Stimulated activated CD4-positive, alpha-beta T cell treated with anti-CD3 and anti-CD28 coated beads, Interleukin-1b, Interleukin-23, amount 100 ng/mL, for 48 hours (primary cell): ENCODE measurements around the gene STUM.
"Not testable (repeated sequence)": the region's sequence is repeated elsewhere in the genome, so short reads cannot be mapped to it uniquely, and the experiment has no call there.

ENCODE experiments used
- DNase-seq: peaks from one replicate; pipeline ENCODE4 v3.0.0-alpha.2; 2020

STUM gene

DNA sequence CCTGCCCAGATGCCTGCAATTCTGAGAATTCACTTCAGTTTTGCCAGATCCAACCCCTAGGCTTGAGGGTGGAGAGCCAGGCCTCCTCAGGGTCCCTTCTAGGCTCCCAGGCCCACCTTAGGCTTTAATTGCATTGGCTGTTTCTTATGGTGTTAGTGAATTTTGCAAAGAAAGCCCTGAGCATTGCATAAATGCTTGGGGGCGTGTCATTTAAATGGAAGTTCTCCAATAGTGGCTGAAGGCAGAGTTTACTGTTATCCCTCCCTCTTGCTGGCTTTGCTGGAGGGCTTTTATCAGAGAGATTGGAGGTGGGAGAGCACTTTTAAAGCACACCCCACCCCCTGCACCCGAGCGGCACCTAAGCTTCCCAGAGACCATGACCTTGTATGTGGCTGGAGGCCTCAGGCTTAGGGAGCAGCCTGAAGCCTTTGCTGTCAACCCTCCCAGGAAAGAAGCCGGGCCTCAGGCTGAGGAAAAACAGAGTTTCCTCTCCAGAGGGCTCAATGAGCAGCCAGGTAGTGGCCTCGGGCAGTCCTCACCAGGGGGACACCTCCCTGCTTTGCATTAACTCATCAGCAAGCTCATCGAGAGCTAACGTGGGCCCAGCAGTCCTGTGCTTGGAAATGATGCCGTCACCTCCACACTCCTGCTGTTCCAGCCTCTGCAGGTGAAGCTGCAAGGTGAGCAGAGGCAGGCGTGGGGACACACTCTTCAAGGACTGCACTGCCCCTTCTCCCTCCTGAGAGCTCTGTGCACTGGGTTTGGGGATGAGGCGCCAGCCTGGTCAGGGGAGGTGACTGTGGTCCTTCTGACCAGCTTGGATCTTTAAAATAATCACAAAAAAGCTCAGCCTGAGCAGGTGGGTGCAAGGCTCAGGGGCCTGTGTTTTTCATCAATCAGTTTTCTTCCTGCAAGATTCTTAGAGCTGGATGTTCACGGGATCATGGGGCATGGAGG, 58.0 kb downstream of the STUM start:
- no peak for DNase-seq

DNA sequence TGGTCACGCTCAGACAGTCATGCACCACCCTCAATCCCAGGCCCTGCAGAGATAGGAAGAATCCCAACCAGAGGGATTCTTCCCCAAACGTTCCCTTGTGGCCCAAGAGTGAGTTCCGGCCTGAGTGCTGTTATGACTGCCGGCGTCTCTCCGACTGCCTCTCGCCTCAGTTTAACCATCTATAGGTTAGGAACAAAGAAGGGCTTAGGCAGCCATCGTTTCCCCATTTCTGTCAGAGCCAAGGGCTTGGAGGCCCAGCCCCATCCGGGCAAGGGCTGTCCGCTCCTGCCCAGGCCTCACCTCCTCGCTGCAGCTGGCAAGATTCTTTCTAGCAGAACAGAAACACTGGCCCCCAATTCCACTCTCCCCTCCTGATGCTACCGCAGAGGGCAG, 58.7 kb downstream of the STUM start:
- no peak for DNase-seq

DNA sequence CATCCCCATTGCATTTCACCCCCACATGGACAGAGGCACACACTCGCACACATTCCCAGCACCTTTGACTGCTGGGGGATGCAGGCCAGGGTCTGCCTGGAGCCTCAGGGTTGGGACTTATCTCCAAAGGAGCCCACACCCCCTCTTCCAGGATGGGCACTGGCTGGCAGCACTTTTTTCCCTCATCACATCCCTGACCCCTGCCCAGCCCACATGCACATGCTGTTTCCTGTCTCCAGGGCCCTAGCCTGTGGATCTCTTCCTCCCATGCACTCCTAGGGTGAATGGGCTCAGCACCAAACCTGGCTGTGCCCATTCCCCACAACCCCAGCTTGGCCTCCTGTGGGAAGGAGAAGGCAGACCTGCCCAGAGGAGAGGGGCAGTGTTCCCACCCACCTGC, 59.3 kb downstream of the STUM start:
- DNase-seq, result no peak

DNA sequence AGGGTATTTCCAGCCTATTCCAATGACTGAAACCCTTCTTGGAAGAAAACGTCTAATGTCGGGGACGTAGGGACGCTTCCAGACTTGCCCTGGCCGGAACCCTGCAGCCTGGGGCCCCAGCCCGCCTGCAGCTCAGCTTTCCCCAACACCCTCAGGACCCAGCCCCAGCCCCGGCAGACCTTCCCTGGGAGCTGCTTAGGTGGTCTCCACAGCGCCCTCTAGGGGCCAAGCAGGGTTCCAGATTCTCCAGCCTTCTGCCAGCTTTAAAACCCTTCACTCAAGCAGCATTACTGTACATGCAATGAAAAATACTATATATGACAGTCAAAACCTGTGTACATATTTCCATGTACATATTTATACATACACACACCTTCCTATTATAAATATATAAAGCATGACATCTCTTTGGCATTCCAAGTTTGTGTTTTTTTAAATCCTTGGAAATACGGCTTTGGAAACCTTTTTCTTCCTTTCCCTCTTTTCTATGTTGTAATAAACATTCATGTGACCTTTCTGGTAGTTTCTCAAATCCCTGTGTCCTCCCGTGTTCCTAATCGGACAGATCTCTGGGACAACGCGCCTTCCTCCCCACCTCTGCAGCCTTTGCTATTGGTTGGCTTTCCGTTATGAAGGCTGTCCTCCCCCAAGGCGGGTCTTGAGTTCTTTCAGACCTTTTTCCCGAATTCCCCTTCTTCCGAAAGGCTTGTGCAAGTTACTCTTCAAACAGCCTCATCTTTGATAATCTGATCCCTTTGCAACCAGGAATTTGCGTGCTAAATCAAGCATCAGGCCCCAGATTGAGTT, 60.3 kb downstream of the STUM start:
- peak; percentile 68 for DNase-seq

DNA sequence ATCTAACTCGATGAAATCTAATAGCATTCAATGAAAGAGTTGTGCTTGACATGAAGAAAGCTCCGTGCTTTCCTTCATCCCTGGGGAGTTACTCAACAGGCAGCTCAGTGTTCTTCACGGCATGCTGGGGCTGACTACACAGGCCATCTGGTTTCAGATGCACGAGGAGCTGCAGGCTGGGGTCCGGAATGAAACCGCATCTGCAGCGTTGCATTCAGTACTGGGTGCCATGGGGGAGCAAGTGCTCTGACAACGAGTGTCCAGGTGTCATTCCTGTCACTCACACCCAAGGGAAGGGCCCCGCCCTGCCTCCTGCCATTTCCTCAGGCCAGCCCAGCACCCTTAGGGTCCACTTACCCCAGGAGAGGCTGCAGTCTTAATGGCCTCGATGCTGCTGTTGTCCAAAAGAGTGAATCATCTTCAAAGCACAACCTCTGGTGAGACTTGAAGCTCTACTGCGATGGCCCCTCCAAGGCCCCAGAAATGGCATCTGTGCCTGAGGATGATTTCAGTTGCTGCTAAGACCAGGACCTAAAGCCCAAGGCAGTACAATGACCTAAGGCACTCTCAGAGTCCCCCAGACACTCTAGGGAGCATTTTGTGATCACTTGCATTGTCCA, 61.4 kb downstream of the STUM start:
- DNase-seq, result no peak

DNA sequence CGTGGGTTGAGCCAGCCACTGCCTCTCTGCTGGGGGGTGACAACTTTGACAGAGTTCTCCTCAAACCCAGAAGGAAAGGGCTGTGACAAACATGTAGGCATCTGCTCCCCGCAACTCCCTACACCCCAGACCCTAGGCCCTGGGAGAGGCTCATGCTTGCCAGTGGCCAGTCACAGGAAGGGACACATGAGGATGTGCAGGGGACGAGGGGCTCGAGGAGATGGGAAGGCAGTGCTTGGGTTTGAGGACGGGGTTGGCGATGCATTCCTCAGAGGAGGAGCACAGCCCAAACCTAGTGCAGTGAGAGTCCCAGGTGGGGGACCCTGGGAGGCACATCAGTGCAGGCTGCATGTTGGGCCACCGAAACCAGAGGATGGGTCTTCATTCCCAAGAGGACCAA, 62.1 kb downstream of the STUM start:
- DNase-seq, result no peak

DNA sequence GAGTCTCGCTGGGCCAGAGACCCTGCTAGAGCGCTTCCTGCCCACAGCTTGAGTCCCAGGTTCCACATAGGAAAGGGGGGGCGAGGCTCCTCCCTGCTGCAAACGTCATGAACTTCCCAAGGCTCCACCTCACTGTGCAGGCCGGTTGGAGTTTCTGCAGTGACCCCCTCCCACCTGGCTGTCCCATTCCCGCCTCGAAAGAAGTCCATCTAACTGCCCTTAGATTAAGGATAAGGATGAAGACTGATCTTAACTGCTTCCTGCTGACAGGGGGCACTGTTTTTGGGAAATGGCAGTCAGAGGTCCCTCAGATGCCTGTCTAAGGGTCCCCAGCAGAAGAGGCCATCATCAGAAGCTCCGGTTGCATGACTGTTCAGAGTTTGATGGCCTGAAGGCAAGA, 62.7 kb downstream of the STUM start:
- DNase-seq, result no peak

DNA sequence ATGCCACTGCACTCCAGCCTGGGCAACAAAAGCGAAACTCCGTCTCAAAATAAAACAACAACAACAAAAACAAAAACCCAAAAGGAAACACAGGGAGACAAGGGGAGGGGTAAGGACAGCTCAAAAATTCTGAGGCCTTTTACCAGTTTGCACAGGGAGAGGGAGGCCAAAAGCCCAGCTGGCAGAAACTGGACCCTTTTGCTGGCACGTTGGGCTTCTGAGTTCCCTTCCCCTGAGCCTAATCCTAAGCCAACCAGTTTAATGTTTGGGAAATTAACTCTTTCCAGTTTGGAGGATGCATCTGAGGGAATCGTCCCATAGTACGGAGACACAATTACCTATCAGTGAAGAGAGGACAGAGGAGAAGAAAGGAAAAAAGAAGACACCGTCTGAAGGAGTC, 63.4 kb downstream of the STUM start:
- not testable (repeated sequence) for DNase-seq

DNA sequence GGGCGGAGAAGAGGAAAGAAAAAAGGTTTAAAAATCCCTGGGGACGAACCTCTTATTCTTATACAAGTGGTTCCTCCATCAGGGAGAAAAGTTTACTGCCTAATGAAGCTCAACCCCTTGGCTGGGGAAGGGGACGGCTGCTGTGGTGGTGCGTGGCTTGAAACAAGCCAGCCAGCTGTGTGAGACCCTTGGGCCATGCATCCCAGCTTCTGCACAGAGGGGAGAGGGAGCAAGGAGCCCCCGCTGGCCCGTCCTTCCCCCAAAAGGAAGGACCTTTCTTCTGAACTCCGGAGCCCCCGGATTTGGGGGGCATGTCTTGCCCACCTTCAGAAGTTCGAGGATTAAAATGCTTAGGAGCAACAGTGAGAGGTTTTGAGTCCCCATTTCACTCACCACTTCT, 67.3 kb downstream of the STUM start:
- DNase-seq, result no peak

DNA sequence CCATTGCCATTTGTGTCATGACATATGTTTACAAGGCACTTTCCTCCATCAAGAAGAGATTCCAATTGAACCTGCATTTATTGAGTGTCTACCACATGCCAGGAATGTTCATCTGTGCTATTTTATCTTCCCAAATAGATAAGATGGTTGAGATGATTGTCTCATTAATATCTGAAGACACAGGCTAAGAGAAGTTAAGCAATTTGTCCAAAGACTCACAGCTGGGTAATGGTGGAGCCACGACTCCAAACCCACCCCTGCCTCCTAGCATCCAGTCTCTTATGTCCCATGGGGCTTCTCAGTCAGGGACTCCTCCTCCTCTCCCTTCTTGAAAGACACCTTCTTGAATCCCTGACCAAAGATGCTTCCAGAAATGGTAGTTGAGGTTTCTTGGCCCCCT, 68.1 kb downstream of the STUM start:
- no peak for DNase-seq

DNA sequence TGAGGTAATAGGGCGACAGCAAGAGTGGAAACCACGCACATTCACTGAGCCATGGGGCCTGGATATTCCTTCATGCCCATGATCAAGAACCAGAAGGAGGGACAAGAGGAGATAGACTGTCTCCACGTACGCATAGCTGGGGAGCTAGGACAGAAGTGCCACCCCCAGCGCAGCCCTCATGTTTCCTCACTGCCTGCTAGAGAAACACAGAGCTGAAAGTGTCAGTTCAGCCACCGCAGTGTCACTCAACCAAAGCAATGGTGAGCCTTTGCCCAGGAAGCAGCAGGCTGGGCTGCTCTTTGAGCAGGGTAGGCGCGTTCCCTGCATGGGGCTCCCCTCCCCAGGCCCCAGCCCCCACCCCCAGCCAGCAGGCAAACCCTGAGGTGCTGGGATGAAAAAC, 68.5 kb downstream of the STUM start:
- no peak for DNase-seq

DNA sequence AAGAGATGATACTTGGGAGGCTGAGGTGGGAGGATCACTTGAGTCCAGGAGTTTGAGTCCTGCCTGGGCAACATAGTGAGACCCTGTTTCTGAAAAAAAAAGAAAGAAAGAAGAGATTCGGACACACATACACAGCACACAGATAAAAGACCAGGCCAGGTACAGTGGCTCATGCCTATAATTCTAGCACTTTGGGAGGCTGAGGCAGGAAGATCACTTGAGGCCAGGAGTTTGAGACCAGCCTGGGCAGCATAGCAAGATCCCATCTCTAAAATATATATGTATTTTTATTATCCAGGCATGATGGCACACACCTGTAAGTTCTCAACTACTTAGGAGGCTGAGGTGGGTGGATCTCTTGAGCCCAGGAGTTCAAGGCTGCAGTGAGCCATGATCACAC, 69.2 kb downstream of the STUM start:
- DNase-seq, result not testable (repeated sequence)

DNA sequence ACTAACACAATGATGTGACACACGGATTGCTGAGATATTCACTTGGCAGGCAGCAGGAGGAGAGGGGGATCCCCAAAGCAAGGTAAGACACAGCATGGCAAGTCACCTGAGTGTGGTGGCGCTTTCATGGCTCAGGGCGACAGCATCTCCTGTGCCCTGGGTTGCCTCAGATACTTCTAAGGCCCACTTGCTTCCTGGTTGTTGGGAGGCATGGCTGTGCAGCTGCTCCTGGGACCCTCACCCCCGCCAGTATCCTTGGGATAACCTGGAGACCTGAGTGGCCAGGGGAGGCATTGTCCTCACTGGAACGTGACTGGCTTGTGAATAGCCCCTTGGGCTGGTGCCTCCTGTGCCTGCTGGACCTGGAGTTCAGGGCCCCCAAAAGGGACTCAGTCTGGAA, 69.8 kb downstream of the STUM start:
- DNase-seq, result no peak

DNA sequence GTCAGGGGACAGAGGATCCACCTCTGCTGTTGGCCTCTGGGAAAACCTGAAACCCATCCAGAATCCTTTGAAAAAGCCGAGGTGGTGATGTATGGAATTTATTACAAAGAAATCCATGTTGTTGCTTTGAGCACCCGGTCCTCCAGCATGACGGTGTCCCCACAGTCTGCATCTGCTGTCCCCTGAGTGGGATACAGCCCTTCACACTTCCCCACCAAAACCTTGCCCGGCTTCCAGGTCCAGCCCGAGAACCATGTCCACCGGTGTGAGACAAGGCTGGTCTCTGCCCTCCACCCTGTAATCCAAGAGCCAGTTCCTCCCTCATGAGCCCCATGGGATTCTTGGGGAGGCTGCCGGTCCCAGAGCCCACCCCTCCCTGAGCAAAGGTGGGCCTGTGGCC, 70.5 kb downstream of the STUM start:
- DNase-seq, result no peak

DNA sequence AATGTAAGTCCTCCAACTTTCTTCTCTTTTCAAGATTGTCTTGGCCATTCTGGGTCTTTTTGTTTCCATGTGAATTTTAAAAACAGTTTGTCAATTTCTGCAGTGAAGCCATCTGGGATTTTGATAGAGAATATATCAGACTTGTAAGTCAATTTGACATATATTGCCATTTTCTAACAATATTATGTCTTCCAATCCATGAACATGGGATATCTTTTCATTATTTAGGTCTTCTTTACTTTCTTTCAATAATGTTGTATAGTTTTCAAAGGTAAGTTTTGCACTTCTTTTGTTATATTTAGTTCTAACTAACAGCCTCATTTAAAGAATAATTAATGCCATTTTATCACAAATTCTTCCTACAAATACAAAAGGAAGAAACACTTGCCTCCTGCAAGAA, 73.4 kb downstream of the STUM start:
- no peak for DNase-seq

DNA sequence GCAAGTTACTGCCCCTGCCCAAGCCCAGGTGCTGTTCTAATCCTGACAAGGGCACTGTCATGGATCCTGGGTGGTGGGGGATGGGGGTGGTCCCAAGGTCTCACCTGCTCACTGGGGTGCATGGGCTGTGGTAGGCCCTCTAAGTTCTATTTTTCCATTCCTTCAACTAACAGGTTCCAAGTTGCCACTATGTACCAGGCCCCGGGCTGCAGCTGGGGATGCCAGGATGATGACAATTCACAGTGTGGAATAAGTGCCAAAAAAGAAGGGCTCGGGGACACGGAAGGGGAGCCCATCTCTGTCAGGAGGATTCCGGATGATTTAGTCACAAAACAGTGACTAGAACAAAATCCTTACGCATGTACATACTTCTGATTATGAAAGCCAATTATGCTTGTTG, 76.0 kb downstream of the STUM start:
- no peak for DNase-seq

DNA sequence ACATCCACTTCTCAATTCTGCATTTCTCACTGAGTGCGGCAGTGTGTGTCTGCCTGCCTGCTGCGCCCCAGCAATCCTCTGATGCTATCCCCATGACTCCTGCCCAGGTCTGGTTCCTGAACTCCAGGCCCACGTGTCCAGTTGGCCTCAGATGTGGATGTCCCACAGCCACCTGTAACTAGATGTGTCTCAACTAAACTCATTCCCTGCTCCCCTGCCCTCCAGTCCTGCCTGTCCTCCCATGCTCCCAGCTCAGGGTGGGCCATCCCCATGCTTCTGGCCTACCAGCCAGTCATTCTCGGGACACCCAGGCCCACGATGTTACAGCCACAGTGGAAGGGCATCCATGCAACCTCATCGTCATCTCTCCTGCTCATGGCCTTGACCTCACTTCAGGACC, 76.8 kb downstream of the STUM start:
- DNase-seq, result no peak

DNA sequence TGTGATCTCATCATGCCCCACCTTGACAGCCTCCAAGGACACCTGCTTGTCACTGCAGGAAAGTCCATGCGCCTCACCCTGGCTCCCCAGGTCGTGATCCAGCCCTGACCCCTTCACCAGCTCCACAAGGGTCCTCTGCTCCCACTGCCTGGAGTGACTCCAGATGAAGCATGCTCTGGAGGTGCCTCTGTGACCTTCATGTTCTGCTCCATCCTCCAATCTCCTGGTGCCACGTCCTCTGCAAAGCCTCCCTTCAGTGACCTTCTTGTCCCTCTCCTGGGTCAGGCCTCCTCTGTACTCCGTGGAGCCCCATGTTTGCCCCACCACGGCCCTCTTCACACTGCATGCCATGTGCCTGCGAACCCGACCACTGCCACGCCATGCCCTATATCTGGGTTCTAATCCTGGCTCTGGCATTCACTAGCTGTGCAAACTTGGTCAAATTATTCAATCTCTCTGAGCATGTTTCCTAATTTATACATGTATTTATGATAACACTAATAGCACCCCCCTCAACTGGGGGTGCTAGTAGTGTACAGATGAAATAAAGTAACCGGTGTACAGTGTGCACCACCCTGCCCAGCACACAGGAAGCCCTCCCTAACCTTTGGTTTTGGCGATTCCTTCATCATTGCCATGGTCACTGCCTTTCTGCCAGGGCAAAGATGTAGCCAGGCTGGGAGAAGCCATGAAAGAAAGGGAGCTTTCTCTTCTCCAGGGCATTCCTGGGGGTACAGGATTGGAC, 77.4 kb downstream of the STUM start:
- no peak for DNase-seq

DNA sequence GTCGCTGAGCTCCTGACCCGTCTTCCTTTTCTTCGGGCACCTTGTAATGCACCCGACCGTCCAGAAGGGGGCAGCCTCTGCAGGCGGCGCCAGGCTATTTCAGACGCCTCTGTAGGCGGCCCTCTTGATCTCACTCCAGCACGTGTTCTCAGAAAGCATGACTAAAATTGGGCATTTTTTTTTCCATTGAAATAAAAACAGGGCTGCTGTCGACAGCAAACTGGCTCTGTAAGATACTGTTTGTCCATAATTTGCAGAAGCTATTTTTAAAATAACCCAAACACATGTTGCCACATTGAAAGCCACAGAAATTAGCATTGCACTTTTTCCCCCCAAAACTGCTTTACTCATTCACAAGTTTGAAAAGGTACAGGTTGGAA, 78.0 kb downstream of the STUM start:
- peak; percentile 87 for DNase-seq

DNA sequence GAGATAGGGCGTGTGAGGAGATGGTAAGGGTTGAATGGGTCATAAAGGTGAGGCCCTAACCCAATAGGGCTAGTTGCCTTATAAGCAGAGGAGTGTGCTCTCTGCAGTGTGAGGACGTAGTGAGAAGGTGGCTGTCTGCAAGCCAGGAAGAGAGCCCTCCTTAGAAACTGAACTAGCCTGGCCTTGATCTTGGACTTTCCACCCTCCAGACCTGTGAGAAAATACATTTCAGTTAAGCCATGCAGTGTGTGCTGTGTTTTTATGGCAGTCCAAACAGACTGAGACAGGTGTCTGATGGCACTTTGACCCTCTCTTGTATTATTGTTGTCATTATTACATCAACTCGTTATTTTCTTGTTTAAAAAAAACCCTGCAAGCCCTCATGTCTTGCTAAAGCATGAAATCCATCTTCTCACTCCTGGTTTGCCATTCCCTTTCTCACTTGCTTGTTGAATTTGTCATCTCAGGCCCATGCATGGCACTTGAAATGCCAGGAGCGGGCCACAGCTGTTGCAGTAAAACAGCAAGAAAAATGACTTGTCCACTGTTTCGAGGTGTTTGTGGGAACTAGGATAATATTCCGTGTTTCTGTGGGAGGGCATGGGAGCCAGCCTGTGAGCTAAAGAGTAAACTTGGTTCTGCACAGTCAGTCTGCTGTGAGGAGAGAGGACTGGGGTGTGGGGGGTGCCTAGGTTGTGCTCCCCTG, 78.6 kb downstream of the STUM start:
- DNase-seq, result no peak

DNA sequence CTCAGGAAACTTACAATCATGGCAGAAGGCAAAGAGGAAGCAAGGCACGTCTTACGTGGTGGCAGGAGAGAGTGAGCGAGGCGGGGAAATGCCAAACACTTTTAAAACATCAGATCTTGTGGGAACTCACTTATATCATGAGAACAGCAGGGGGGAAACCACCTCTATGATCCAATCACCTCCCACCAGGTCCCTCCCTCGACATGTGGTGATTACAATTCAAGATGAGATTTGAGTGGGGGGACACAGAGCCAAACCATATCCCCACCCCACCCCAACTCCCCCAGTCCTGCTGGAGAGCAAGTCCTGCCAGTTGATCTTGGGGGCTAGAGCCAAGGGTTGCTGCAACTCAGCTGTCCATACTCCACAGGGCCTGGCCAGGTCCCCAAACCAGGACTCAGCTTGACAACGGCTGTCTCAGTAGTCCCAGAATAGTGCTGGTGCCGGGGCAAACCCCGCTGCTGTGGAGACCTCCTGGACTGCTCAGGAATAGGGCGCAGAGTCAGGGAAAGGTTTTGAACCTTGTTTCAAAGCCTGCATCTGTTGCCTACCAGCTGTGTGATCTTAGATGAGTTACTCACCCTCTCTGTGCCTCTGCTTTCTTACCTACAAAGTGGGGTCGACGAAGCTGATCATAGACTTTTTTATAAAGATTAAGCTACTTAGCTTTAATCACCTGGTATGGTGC, 79.5 kb downstream of the STUM start:
- DNase-seq, result peak; percentile 32
